SK-N-MC (cell line): Measurements from ENCODE around the gene COTL1.
A peak's percentile ranks its signal among the peaks of the same experiment; 100 is the strongest.

ENCODE experiments used
- DNase-seq: peaks from one replicate; pipeline ENCODE4 v3.0.0-alpha.2; 2011; ENCODE audit warnings: low read depth, low spot score
- H3K27ac ChIP-seq: fragments of 200-600 bp; sonication (generic); 2 replicates; pipeline ENCODE4 v1.5.1; 2016; ENCODE audit warnings: mixed run types
- H3K36me3 ChIP-seq: fragments of 200-600 bp; sonication (generic); 2 replicates; pipeline ENCODE4 v1.6.1; 2017; ENCODE audit warnings: antibody characterized with exemption, low read length, mixed read lengths; ENCODE audit not compliant: insufficient read depth
- H3K4me3 ChIP-seq: fragments of 200-600 bp; sonication (generic); 2 replicates; pipeline ENCODE4 v1.5.1; 2016
- H3K9ac ChIP-seq: fragments of 200-600 bp; sonication (generic); 2 replicates; pipeline ENCODE4 v1.8.0; 2017; ENCODE audit warnings: mixed run types, mixed read lengths; ENCODE audit not compliant: insufficient read length
- H3K9me3 ChIP-seq: fragments of 200-600 bp; sonication (generic); 2 replicates; pipeline ENCODE4 v1.6.1; 2017; ENCODE audit warnings: low read depth, mild to moderate bottlenecking, antibody characterized with exemption, low read length, moderate library complexity, mixed read lengths
- EZH2 ChIP-seq: fragments of 200-600 bp; sonication (generic); IDR thresholded peaks from one replicate; pipeline ENCODE4 v1.6.1; 2017; ENCODE audit warnings: antibody characterized with exemption
- FOXP2 ChIP-seq: optimal IDR thresholded peaks from 2 replicates; pipeline ENCODE3; 2011; ENCODE audit warnings: mild to moderate bottlenecking, moderate library complexity; ENCODE audit not compliant: insufficient read depth; ENCODE audit errors: extremely low read length, control extremely low read depth
- POLR2AphosphoS5 ChIP-seq: IDR thresholded peaks from 2 replicates; pipeline ENCODE4 v1.6.1; 2012; ENCODE audit warnings: mild to moderate bottlenecking, low read depth, low read length, borderline replicate concordance

The COTL1 gene

GRCh38 chr16:84617791-84618580 is at the start of gene COTL1:
TSS of gene COTL1 (minus strand) at chr16:84618078. CDS start at chr16:84617914, 164 bp downstream.
- H3K4me3 ChIP-seq = peak within 1 kb of the TSS; percentile 76
- TF ChIP-seq FOXP2 = no peak
- no peak for TF ChIP-seq EZH2
- no peak for TF ChIP-seq POLR2AphosphoS5
- no peak for DNase-seq
- H3K9ac ChIP-seq = no peak within 1 kb of the TSS
- no peaks in the 10 kb centered on the region for H3K9me3 ChIP-seq
- H3K27ac ChIP-seq = no peak within 1 kb of the TSS
- H3K36me3 ChIP-seq = no peaks in the 10 kb centered on the region

GRCh38 chr16:84665843-84666242 is 48.0 kb upstream of the COTL1 start:
- Histone ChIP-seq H3K4me3 (no peak overlapping the region), H3K27ac (no peak overlapping the region), H3K9me3 (no peaks in the 10 kb centered on the region), H3K9ac (no peak overlapping the region), H3K36me3 (no peaks in the 10 kb centered on the region)
- no peak for DNase-seq
- TF ChIP-seq FOXP2 = no peak
- no peak for TF ChIP-seq EZH2
- TF ChIP-seq POLR2AphosphoS5 = no peak

- H3K9me3 ChIP-seq = no peaks in the 10 kb centered on the region
Observed at GRCh38 chr16:84665359-84665758, 47.5 kb upstream of the COTL1 start.

GRCh38 chr16:84663433-84664101 is 45.7 kb upstream of the COTL1 start:
- no peaks in the 10 kb centered on the region for H3K9me3 ChIP-seq
- no peak overlapping the region for H3K4me3 ChIP-seq
- no peak overlapping the region for H3K9ac ChIP-seq
- TF ChIP-seq EZH2 (no peak), FOXP2 (no peak), POLR2AphosphoS5 (no peak)
- DNase-seq = no peak
- no peaks in the 10 kb centered on the region for H3K36me3 ChIP-seq
- no peak overlapping the region for H3K27ac ChIP-seq

More at GRCh38 chr16:84665359-84665758, 47.5 kb upstream of the COTL1 start:
- no peak for TF ChIP-seq FOXP2
- no peak for TF ChIP-seq POLR2AphosphoS5
- TF ChIP-seq EZH2 = no peak
- Histone ChIP-seq H3K27ac (no peak overlapping the region), H3K4me3 (no peak overlapping the region), H3K36me3 (no peaks in the 10 kb centered on the region), H3K9ac (no peak overlapping the region)
- no peak for DNase-seq

- Histone ChIP-seq H3K9me3 (no peaks in the 10 kb centered on the region), H3K9ac (no peak overlapping the region), H3K36me3 (no peaks in the 10 kb centered on the region; the same call in 1 of the 2 replicates), H3K4me3 (no peak overlapping the region), H3K27ac (no peak overlapping the region)
- no peak for TF ChIP-seq POLR2AphosphoS5
- no peak for DNase-seq
Observed at GRCh38 chr16:84662471-84662870, 44.6 kb upstream of the COTL1 start.

- DNase-seq = no peak
- H3K9me3 ChIP-seq = no peaks in the 10 kb centered on the region
- TF ChIP-seq FOXP2 = no peak
- TF ChIP-seq EZH2 = no peak
- H3K27ac ChIP-seq = no peak overlapping the region
- no peak overlapping the region for H3K4me3 ChIP-seq
- H3K36me3 ChIP-seq = no peaks in the 10 kb centered on the region; the same call in 1 of the 2 replicates
- no peak overlapping the region for H3K9ac ChIP-seq
Observed at GRCh38 chr16:84661418-84662060, 43.7 kb upstream of the COTL1 start.

- TF ChIP-seq FOXP2 (no peak), POLR2AphosphoS5 (no peak), EZH2 (no peak)
- Histone ChIP-seq H3K27ac (no peak overlapping the region), H3K36me3 (no peaks in the 10 kb centered on the region; the same call in 1 of the 2 replicates), H3K9ac (no peak overlapping the region), H3K9me3 (no peaks in the 10 kb centered on the region), H3K4me3 (no peak overlapping the region)
- no peak for DNase-seq
Observed at GRCh38 chr16:84660973-84661372, 43.1 kb upstream of the COTL1 start.

GRCh38 chr16:84659656-84660300 is 41.9 kb upstream of the COTL1 start:
- DNase-seq = no peak
- Histone ChIP-seq H3K9ac (no peak overlapping the region), H3K36me3 (no peaks in the 10 kb centered on the region; the same call in 1 of the 2 replicates), H3K4me3 (no peak overlapping the region), H3K9me3 (no peaks in the 10 kb centered on the region), H3K27ac (no peak overlapping the region)
- TF ChIP-seq FOXP2 (no peak), EZH2 (no peak), POLR2AphosphoS5 (no peak)
